ENCODE data around the gene HRC.

Gene HRC

DNA sequence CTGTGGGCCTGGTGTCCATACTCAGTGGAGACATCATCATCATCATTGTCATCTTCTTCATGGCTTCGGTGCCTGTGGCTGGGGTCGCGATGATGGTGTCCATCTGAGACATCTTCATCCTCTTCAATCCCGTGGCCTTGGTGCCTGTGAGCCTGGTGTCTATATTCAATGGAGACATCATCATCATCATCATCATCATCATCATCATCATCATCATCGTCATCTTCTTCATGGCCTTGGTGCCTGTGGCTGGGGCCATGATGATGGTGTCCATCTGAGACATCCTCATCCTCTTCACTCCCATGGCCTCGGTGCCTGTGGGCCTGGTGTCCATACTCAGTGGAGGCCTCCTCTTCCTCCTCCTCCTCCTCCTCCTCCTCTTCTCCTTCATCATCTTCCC, 917 bp downstream of the HRC start:
- Histone ChIP-seq H4K20me1 (peaks cover 0 to 5% (median 0%) of the 10 kb centered on the region in 11 experiments; a peak in 1 of 22 replicates), H3K9ac (no peak overlapping the region), H3K4me1 (peaks cover 43 to 82% (median 73%) of the 10 kb centered on the region in 10 experiments), H3K36me3 (no peaks in the 10 kb centered on the region), H3K4me2 (peak overlapping the region in 8 of 11 experiments; percentile 63 to 99 (median 76); a peak in 15 of 22 replicates), H3K4me3 (no peak overlapping the region), H3K9me3 (replicated peaks in 1 of 11) (no peaks in the 10 kb centered on the region), H3K27ac (no peak overlapping the region), H3K27me3 (peaks cover 0 to 10% (median 0%) of the 10 kb centered on the region in 11 experiments; a peak in 4 of 22 replicates)
- no peak for TF ChIP-seq Cebpa-rat (IDR thresholded peaks at IDR 0.05)

DNA sequence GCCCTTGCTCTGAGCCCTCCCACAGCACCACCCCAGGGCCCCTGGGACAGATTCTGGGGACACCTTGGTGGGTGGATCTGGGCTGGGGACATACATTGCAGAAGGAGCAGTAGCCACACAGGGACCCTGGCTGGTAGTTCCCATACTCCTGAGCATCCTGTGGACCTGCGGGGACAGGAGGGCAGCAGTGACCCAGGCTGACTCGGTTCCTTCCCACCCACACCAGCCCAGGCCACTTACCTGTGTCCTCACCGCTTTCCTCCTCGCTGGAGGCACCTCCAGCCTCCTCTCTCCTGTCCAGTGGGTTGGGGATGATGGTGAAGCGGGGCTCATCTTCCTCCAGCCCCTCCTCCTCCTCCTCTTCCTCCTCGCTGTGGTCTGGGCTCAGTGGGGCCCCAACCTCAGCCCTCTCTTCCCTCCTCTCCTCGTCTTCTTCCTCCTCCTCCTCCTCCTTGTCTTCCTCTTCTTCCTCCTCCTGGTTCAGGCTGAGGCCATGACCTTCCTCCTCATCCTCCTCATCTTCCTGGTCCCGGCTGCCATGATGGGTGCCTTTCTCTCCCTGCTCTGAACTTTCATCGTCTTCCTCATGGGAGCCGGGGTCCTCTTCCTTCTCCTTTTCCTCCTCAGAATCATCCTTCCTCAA, 1.9 kb downstream of the HRC start:
- Histone ChIP-seq H3K27me3 (peaks cover 0 to 10% (median 0%) of the 10 kb centered on the region in 11 experiments; a peak in 4 of 22 replicates), H3K4me3 (peak overlapping the region in 1 of 10 experiments; percentile 1; a peak in 1 of 20 replicates), H3K27ac (0 out of 22 replicates have a peak overlapping the region, but pooled peaks of 1 of the 11 experiments have one; percentile 17)

GRCh38 chr19:49152119-49152550, 3.1 kb downstream of the HRC start:
- no peak overlapping the region for H3K27ac ChIP-seq
- no peaks in the 10 kb centered on the region for H3K36me3 ChIP-seq
- no peak overlapping the region for H3K9ac ChIP-seq
- peak overlapping the region; percentile 94 to 100 (median 99); a peak in 20 of 22 replicates for H3K4me2 ChIP-seq
- H3K4me1 ChIP-seq, result peaks cover 44 to 81% (median 74%) of the 10 kb centered on the region in 10 experiments
- H4K20me1 ChIP-seq, result peaks cover 0 to 5% (median 0%) of the 10 kb centered on the region in 11 experiments; a peak in 2 of 22 replicates
- no peak for TF ChIP-seq Cebpa-rat (IDR thresholded peaks at IDR 0.05)
- H3K27me3 ChIP-seq, result peaks cover 0 to 10% (median 0%) of the 10 kb centered on the region in 11 experiments; a peak in 2 of 22 replicates
- no peak overlapping the region; a peak in 1 of 20 replicates for H3K4me3 ChIP-seq
- H3K9me3 ChIP-seq (replicated peaks in 1 of 11), result no peaks in the 10 kb centered on the region

More for the DNA sequence above, 1.9 kb downstream of the HRC start:
- H3K36me3 ChIP-seq, result no peaks in the 10 kb centered on the region
- peak overlapping the region; percentile 46 to 99 (median 70) for H3K4me2 ChIP-seq
- H3K9me3 ChIP-seq (replicated peaks in 1 of 11), result no peaks in the 10 kb centered on the region
- peaks cover 0 to 5% (median 0%) of the 10 kb centered on the region in 11 experiments; a peak in 2 of 22 replicates for H4K20me1 ChIP-seq
- H3K4me1 ChIP-seq, result peaks cover 42 to 86% (median 77%) of the 10 kb centered on the region in 10 experiments
- no peak overlapping the region for H3K9ac ChIP-seq
- no peak for TF ChIP-seq Cebpa-rat (IDR thresholded peaks at IDR 0.05)

DNA sequence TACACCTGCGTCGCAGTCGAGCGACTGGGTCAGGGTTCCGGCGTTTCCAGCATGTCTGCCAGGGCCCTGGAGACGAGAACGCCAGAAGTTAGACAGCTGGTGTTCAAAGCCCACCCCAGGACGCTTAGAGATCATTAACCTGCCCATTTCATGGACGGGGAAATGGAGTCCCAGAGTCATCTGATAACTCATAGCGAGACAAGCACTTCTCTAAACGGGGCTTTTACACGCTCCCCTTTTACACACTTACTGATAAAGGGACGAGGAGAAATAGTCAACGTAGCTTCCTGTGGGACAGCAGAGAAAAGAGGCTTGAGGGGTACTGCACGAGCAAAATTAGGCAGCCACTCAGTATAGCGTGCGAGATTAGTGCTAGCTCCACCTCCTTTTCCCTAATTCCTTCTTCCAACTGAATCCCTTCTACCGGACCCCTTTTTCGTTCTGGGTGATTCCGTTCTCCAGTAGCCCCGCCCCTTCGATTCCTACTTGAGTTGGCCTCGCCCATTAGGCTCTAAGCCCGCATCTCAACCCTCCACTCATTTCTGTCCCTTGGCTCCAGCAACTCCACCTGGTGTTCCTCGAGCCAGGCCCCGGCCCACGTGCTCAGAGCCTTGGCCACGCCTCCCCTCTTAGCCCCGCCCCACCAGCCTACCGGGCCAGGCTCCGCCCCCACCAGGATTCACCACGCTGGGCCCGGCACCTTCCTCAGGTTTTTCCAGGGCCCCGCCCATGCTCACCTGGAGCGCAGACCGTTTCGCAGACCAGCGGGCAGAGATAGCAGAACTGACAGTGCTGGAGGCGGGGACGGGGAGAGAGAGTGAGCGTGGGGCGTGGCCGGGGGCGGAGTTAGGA, 3.7 kb downstream of the HRC start:
- H3K36me3 ChIP-seq, result no peaks in the 10 kb centered on the region
- no peaks in the 10 kb centered on the region for H3K9me3 ChIP-seq (replicated peaks in 1 of 11)
- H4K20me1 ChIP-seq, result peaks cover 0 to 5% (median 0%) of the 10 kb centered on the region in 11 experiments; a peak in 2 of 22 replicates
- H3K27me3 ChIP-seq, result peaks cover 0 to 10% (median 0%) of the 10 kb centered on the region in 11 experiments; a peak in 2 of 22 replicates
- TF ChIP-seq Cebpa-rat (IDR thresholded peaks at IDR 0.05), result no peak
- H3K4me1 ChIP-seq, result peaks cover 44 to 79% (median 73%) of the 10 kb centered on the region in 10 experiments
- H3K9ac ChIP-seq, result peak overlapping the region in 4 of 11 experiments; percentile 85 to 91 (median 86); a peak in 5 of 22 replicates
- H3K4me3 ChIP-seq, result peak overlapping the region in 5 of 10 experiments; percentile 74 to 84 (median 78); a peak in 6 of 20 replicates
- H3K27ac ChIP-seq, result peak overlapping the region in 1 of 11 experiments; percentile 90; a peak in 2 of 22 replicates
- peak overlapping the region; percentile 94 to 100 (median 99) for H3K4me2 ChIP-seq

- Histone ChIP-seq H3K27ac (peak overlapping the region; percentile 66 to 90 (median 83); a peak in 19 of 22 replicates), H3K4me2 (peak overlapping the region; percentile 94 to 100 (median 99)), H3K27me3 (peaks cover 0 to 5% (median 0%) of the 10 kb centered on the region in 11 experiments; a peak in 2 of 22 replicates), H4K20me1 (peaks cover 0 to 5% (median 0%) of the 10 kb centered on the region in 11 experiments; a peak in 2 of 22 replicates), H3K9ac (peak overlapping the region; percentile 79 to 91 (median 86)), H3K36me3 (no peaks in the 10 kb centered on the region), H3K9me3 (replicated peaks in 1 of 11) (no peaks in the 10 kb centered on the region), H3K4me1 (peaks cover 44 to 79% (median 73%) of the 10 kb centered on the region in 10 experiments), H3K4me3 (peak overlapping the region; percentile 70 to 86 (median 76))
- TF ChIP-seq Cebpa-rat (IDR thresholded peaks at IDR 0.05), result no peak
These were observed 4.3 kb downstream of the HRC start for GRCh38 chr19:49150944-49151243.

GRCh38 chr19:49150106-49150943, 4.9 kb downstream of the HRC start:
- Histone ChIP-seq H3K4me2 (peak overlapping the region; percentile 94 to 100 (median 99)), H3K4me3 (peak overlapping the region; percentile 70 to 86 (median 76)), H3K9ac (peak overlapping the region; percentile 79 to 91 (median 86)), H4K20me1 (peaks cover 0 to 5% (median 0%) of the 10 kb centered on the region in 11 experiments; a peak in 2 of 22 replicates), H3K4me1 (peaks cover 49 to 79% (median 73%) of the 10 kb centered on the region in 10 experiments), H3K27me3 (no peaks in the 10 kb centered on the region; a peak in 1 of 22 replicates), H3K27ac (peak overlapping the region; percentile 66 to 90 (median 83); a peak in 21 of 22 replicates), H3K9me3 (replicated peaks in 1 of 11) (no peaks in the 10 kb centered on the region), H3K36me3 (no peaks in the 10 kb centered on the region)
- TF ChIP-seq Cebpa-rat (IDR thresholded peaks at IDR 0.05), result no peak

- Histone ChIP-seq H3K9ac (peak overlapping the region; percentile 79 to 91 (median 86)), H3K4me2 (peak overlapping the region; percentile 94 to 100 (median 99)), H3K4me3 (peak overlapping the region; percentile 70 to 86 (median 76)), H3K36me3 (no peaks in the 10 kb centered on the region), H4K20me1 (peaks cover 0 to 5% (median 0%) of the 10 kb centered on the region in 11 experiments; a peak in 2 of 22 replicates), H3K4me1 (peaks cover 50 to 75% (median 70%) of the 10 kb centered on the region in 10 experiments), H3K27me3 (no peaks in the 10 kb centered on the region; a peak in 1 of 22 replicates), H3K27ac (peak overlapping the region; percentile 66 to 90 (median 83); a peak in 21 of 22 replicates), H3K9me3 (replicated peaks in 1 of 11) (no peaks in the 10 kb centered on the region)
- TF ChIP-seq Cebpa-rat (IDR thresholded peaks at IDR 0.05), result no peak
These were observed 5.5 kb downstream of the HRC start for GRCh38 chr19:49149652-49150105.
